ENCODE data around the gene PRSS21.

PRSS21 gene

DNA sequence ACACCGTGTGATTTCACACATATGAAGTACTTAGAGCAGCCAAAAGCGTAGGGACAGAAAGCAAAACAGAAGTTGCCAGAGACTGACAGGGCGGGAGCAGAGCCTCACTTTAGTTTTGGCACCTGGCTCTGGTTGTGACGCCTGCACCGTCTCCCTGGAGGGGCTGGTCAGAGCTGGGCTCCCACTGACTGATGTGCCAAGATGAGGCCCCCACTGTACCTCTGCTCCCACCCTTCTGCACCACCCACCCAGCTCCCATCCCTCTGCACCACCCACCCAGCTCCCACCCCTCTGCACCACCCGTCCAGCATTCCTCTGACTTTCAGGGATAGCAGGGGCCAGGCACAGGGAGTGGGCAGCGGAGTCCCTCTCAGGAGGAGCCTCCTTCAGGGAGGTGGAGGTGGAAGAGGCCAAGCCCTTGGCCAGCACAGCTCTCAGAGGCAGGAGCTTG lies 3.2 kb upstream of the PRSS21 start:
- in situ Hi-C loops (cut with HindIII; ENCODE audit: low sequenced_read_pairs), result no loop called here
- H3K4me3 ChIP-seq (ENCODE audit: low read depth, low read length), result no peak overlapping the region
- TF ChIP-seq, protein P1, sequence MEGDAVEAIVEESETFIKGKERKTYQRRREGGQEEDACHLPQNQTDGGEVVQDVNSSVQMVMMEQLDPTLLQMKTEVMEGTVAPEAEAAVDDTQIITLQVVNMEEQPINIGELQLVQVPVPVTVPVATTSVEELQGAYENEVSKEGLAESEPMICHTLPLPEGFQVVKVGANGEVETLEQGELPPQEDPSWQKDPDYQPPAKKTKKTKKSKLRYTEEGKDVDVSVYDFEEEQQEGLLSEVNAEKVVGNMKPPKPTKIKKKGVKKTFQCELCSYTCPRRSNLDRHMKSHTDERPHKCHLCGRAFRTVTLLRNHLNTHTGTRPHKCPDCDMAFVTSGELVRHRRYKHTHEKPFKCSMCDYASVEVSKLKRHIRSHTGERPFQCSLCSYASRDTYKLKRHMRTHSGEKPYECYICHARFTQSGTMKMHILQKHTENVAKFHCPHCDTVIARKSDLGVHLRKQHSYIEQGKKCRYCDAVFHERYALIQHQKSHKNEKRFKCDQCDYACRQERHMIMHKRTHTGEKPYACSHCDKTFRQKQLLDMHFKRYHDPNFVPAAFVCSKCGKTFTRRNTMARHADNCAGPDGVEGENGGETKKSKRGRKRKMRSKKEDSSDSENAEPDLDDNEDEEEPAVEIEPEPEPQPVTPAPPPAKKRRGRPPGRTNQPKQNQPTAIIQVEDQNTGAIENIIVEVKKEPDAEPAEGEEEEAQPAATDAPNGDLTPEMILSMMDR (IDR thresholded peaks at IDR 0.05; ENCODE audit: low read depth, low read length, missing control alignments), result no peak
- no peak for DNase-seq (ENCODE audit: low read depth)

DNA sequence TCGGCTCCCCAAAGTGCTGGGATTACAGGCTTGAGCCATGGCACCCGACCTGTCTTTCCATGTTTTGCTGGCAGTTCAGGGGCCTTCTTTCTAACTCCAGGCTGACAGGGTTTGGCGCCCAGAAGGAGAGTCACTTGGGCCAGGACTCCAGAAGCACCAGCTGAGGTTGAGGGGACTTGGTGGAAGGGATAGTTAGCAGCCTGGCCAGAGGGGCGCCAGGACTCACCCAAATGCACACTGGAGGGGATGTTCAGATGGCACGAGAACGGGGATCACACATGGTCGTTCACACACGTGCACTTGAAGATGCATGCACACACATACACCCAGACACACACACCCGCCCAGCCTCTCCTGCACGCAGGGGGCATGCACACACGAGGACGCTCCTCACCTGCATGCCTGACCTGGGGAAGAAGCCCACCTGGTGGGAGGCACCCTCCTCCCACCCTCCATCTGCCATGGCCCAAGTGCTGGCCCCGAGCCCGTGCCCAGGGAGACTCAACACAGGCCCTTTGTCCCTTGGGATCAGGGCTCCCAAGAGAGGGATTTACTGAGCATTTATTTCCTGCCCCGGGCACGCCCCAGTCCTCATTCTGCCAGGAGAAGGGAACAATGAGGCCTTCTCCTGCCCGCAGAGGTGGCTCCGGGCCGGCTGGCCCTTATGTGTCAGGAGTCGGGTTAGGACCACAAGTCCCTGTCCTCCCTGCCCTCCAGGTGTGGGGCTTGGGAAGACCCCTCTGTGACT lies 2.3 kb upstream of the PRSS21 start:
- DNase-seq (ENCODE audit: low read depth), result no peak
- TF ChIP-seq, protein P1 (IDR thresholded peaks at IDR 0.05; ENCODE audit: low read depth, low read length, missing control alignments), result no peak
- in situ Hi-C loops (cut with HindIII; ENCODE audit: low sequenced_read_pairs), result no loop called here
- no peak overlapping the region for H3K4me3 ChIP-seq (ENCODE audit: low read depth, low read length)

DNA sequence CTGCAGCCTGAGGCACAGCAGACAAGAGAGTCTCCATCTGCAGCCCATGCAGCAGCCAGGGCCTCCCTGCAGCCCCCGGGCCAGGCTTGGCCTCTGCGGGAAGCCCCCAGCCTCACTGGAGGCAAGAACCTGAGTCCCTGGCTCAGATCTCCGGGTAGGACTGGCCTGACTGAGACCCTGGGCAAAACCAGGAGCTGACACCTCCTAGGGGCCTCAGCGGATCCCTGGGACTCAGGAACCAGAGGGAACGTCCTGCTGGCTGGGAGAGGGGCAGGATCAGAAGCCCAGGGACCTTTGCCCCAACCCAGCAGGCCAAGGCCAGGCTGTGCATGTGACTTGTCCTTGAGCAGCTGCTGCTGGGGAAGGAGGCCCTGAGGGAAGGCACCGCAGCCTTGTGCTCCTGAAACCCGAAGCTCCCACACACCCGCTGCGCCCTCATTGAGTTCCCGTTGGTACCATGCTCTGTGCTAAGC lies 1.7 kb upstream of the PRSS21 start:
- TF ChIP-seq, protein P1 (IDR thresholded peaks at IDR 0.05; ENCODE audit: low read depth, low read length, missing control alignments), result no peak
- in situ Hi-C loops (cut with HindIII; ENCODE audit: low sequenced_read_pairs), result no loop called here
- H3K4me3 ChIP-seq (ENCODE audit: low read depth, low read length), result no peak overlapping the region
- DNase-seq (ENCODE audit: low read depth), result no peak

DNA sequence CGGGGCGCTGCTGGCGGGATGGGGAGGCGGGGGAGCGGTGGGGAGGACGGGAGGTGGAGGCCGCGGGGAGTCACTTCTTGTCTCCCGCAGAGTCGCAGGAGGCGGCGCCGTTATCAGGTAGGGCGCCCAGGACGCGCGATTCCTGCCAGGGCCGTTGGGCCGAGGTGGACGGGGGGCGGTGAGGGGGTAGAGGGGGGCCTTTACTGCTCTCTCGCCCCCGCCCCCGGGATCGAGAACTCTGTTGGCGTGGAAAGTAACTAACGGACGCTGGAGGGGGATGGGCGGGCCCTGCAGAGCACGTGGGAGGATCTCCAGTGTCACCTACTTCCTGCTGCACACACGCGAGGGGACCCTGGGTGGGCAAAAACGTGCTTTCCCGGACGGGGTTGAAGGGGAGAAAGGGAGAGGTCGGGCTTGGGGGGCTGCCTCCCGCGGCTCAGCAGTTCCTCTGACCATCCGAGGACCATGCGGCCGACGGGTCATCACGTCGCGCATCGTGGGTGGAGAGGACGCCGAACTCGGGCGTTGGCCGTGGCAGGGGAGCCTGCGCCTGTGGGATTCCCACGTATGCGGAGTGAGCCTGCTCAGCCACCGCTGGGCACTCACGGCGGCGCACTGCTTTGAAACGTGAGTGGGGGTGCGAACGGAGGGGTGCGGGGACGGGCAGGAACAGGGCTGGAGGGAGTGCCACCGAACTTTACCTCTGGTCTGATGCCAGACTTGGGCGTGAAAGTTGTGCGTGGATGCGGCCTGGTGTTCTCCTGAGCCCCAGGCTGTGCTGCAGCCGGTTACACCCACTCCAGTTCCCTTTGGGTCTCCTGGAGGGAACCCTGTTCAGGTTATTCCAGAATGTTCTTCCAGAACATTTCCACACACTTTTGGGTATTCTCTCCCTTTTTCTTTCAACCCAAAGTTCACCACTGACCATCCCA lies 569 bp downstream of the PRSS21 start:
- in situ Hi-C loops (cut with HindIII; ENCODE audit: low sequenced_read_pairs), result no loop called here
- no peak overlapping the region for H3K4me3 ChIP-seq (ENCODE audit: low read depth, low read length)
- TF ChIP-seq, protein P1 (IDR thresholded peaks at IDR 0.05; ENCODE audit: low read depth, low read length, missing control alignments), result no peak
- DNase-seq (ENCODE audit: low read depth), result no peak

DNA sequence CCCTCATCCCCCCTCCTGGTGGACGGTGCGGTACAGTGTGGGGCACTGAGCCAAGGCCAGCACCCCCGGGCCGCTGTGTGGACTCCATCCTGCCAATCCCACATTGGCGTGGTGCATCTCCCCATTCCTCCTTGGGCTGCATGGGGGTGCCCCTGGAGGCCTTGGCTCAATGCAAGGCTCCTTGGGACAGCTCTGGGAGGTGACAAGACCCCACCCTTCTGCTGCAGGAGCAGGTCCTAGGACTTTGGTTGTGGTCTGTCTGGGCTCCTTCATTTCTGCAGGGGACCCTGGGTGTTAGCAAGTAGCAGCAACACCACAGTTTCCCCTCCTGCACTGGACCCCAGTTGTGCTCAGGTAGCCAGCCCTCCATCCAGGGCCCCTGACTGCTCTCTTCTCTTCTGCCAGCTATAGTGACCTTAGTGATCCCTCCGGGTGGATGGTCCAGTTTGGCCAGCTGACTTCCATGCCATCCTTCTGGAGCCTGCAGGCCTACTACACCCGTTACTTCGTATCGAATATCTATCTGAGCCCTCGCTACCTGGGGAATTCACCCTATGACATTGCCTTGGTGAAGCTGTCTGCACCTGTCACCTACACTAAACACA lies 1.3 kb downstream of the PRSS21 start:
- H3K4me3 ChIP-seq (ENCODE audit: low read depth, low read length), result no peak overlapping the region
- in situ Hi-C loops (cut with HindIII; ENCODE audit: low sequenced_read_pairs), result no loop called here
- TF ChIP-seq, protein P1 (IDR thresholded peaks at IDR 0.05; ENCODE audit: low read depth, low read length, missing control alignments), result no peak
- DNase-seq (ENCODE audit: low read depth), result no peak
